Panc1 (cell line): ENCODE measurements around the gene VNN1.

ENCODE experiments used
- CTCF ChIP-seq: fragments of 450-650 bp; IDR thresholded peaks from 2 replicates; pipeline ENCODE4 v1.5.1; 2017; ENCODE audit warnings: mild to moderate bottlenecking
- POLR2AphosphoS5 ChIP-seq: IDR thresholded peaks from 2 replicates; pipeline ENCODE4 v1.6.1; 2012; ENCODE audit warnings: mild to moderate bottlenecking, low read depth, low read length, moderate library complexity
- REST ChIP-seq, 2 experiments: IDR thresholded peaks; 2 replicates each; pipeline ENCODE4 v1.6.1; 2011 to 2012; ENCODE audit warnings: low read depth in 2 of 2, control low read depth in 1 of 2, low read length in 1 of 2, mild to moderate bottlenecking in 1 of 2, moderate library complexity in 1 of 2; ENCODE audit not compliant: insufficient read depth in 1 of 2
- TCF7L2 ChIP-seq: IDR thresholded peaks from 2 replicates; pipeline ENCODE4 v1.6.1; 2011; ENCODE audit warnings: mild to moderate bottlenecking, low read depth, low read length, inconsistent platforms

GRCh38 chr6:132736239-132736638 lies 22.4 kb upstream of the VNN1 start:
- TF ChIP-seq CTCF (no peak), POLR2AphosphoS5 (no peak), TCF7L2 (no peak), REST (IDR thresholded peaks at IDR 0.05; ENCODE audit: insufficient read depth in 1 of 2, low read depth in 2 of 2, low read length in 1 of 2) (no peak)
